CD4-positive, alpha-beta T cell (primary cell): Measurements from ENCODE around the gene NLRP14. TPM values are rescaled to one million over a fixed set of nuclear protein-coding genes. Genes with fewer than 3 reads are reported as not detected.

Experiments used
- ATAC-seq: fragments of 200-7000 bp; cut with Tn5 transposase; one replicate; pipeline ENCODE4 v1.10.0; 2022; ENCODE audit warnings: mild to moderate bottlenecking; ENCODE audit not compliant: poor library complexity
- CTCF ChIA-PET: fragments of 350-600 bp; sonication (Branson Sonifier 250); formaldehyde crosslinking; loops from one replicate; lab custom pipeline; 2021; ENCODE audit warnings: antibody characterized with exemption, inconsistent platforms; lab: Charles Lee
- POLR2A ChIA-PET: fragments of 350-600 bp; sonication (Branson Sonifier 250); formaldehyde crosslinking; loops from one replicate; lab custom pipeline; 2021; ENCODE audit warnings: antibody characterized with exemption, inconsistent platforms; lab: Charles Lee
- DNase-seq, 14 experiments: peaks; one replicate each; pipeline ENCODE4 v3.0.0-alpha.2; 2013 to 2020; ENCODE audit warnings: mixed read lengths in 2 of 14
- H3K27ac ChIP-seq, 2 donors: one replicate each; pipeline versions ENCODE4 v1.5.1 to v1.7.0; 2013; ENCODE audit warnings: low read length in 2 of 2, low read depth in 1 of 2, mild to moderate bottlenecking in 1 of 2
- H3K27me3 ChIP-seq, 2 experiments: 1 replicate in 1 of 2; 2 replicates in 1 of 2; pipeline versions ENCODE4 v1.6.1 to v1.7.0; 2013; ENCODE audit warnings: low read length in 2 of 2, control low read depth in 1 of 2, mild to moderate bottlenecking in 1 of 2, moderate library complexity in 1 of 2; ENCODE audit not compliant: insufficient read depth in 2 of 2, control insufficient read depth in 1 of 2
- H3K36me3 ChIP-seq: one replicate; pipeline ENCODE4 v1.6.1; 2013; ENCODE audit warnings: low read length, control low read depth; ENCODE audit not compliant: insufficient read depth
- H3K4me1 ChIP-seq: one replicate; pipeline ENCODE4 v1.6.1; 2013; ENCODE audit warnings: low read length, control low read depth; ENCODE audit not compliant: insufficient read depth
- H3K4me3 ChIP-seq: one replicate; pipeline ENCODE4 v1.5.1; 2013; ENCODE audit warnings: mild to moderate bottlenecking, low read length, moderate library complexity
- H3K9me3 ChIP-seq, 2 experiments: 1 replicate in 1 of 2; 2 replicates in 1 of 2; pipeline versions ENCODE4 v1.6.1 to v1.7.0; 2013; ENCODE audit warnings: low read length in 2 of 2, mild to moderate bottlenecking in 2 of 2, control low read depth in 1 of 2, moderate library complexity in 1 of 2; ENCODE audit not compliant: control insufficient read depth in 1 of 2, insufficient read depth in 1 of 2
- H3K27ac Mint-ChIP-seq: one replicate; pipeline ENCODE4 v1.8.0; 2020; ENCODE audit warnings: mixed read lengths
- H3K27me3 Mint-ChIP-seq: one replicate; pipeline ENCODE4 v1.8.0; 2021; ENCODE audit warnings: mixed read lengths
- H3K36me3 Mint-ChIP-seq: one replicate; pipeline ENCODE4 v1.8.0; 2021; ENCODE audit warnings: low read depth, mixed read lengths
- H3K4me1 Mint-ChIP-seq: one replicate; pipeline ENCODE4 v1.8.0; 2021; ENCODE audit warnings: low read depth, mixed read lengths
- H3K4me3 Mint-ChIP-seq: one replicate; pipeline ENCODE4 v1.8.0; 2020; ENCODE audit warnings: mild to moderate bottlenecking, mixed read lengths
- H3K9me3 Mint-ChIP-seq: one replicate; pipeline ENCODE4 v1.8.0; 2020; ENCODE audit warnings: mixed read lengths
- intact Hi-C, 2 experiments: fragments of 100-400 bp; cut with DNase I in 1 of 2; cut with micrococcal nuclease in 1 of 2; formaldehyde crosslinking; loops; one replicate each; pipeline versions ENCODE4 v1.15.1 to v1.9.0; 2023 to 2025; cut with DNase I, micrococcal nuclease
- total RNA-seq, 174 experiments: library from RNA in 2 of 174; stranded (reverse) in 2 of 174; gene quantifications; one replicate each; pipeline ENCODE4 v1.2.3 and lab custom pipeline; 2021 to 2026
- TF ChIP-seq, protein P1 (sequence below): fragments of 200-600 bp; IDR thresholded peaks from one replicate; pipeline ENCODE4 v1.8.0; 2022; ENCODE audit warnings: antibody characterized with exemption, mild to moderate bottlenecking

Gene NLRP14
- total RNA-seq, 2 experiments from 2014 or later, result 0.05 TPM; not detected in 1

DNA sequence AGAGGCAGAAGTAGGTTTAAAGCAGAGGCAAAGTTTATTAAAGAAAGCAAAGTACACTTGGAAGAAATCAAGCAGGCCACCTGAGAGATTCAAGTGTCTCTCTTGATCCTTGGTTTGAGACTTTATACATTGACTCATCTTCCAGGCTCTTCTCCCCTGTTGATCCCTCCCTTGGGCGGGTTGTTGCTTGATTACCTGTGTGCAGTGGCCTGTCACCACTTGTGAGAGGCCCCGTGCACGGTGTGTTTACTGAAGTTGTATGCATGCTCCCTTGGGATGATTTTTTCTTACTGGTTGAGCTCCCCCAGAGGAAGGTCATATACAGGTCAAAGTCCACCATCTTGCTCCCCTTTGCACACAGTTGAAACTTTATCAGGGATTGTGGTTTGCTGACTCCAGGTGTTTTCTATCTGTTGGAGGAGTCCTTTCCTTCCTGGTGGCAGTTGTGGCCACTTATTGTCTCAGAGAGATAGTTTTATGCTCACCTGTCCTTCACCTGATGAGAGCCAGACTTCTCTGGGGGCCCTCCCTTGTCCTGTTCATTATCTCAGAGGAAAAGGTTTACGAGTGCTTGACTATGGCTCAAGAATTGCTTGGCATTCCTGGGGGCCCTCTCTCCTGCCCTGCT, 52.2 kb downstream of the NLRP14 start:
- H3K27me3 ChIP-seq, result peaks cover 0 to 5% of the 10 kb centered on the region in 2 experiments
- no peak overlapping the region for H3K4me3 Mint-ChIP-seq
- no peak overlapping the region for H3K4me3 ChIP-seq
- H3K9me3 Mint-ChIP-seq, result no peaks in the 10 kb centered on the region
- ChIA-PET CTCF (no interaction called here), POLR2A (no interaction called here)
- no peaks in the 10 kb centered on the region for H3K4me1 ChIP-seq
- no peaks in the 10 kb centered on the region for H3K4me1 Mint-ChIP-seq
- peaks cover 0 to 6% of the 10 kb centered on the region in 2 experiments for H3K9me3 ChIP-seq
- H3K27ac Mint-ChIP-seq, result no peak overlapping the region
- H3K36me3 Mint-ChIP-seq, result no peaks in the 10 kb centered on the region
- H3K27ac ChIP-seq, result no peak overlapping the region
- H3K36me3 ChIP-seq, result no peaks in the 10 kb centered on the region
- no peak for ATAC-seq
- H3K27me3 Mint-ChIP-seq, result peaks cover 8% of the 10 kb centered on the region
- TF ChIP-seq, protein P1, sequence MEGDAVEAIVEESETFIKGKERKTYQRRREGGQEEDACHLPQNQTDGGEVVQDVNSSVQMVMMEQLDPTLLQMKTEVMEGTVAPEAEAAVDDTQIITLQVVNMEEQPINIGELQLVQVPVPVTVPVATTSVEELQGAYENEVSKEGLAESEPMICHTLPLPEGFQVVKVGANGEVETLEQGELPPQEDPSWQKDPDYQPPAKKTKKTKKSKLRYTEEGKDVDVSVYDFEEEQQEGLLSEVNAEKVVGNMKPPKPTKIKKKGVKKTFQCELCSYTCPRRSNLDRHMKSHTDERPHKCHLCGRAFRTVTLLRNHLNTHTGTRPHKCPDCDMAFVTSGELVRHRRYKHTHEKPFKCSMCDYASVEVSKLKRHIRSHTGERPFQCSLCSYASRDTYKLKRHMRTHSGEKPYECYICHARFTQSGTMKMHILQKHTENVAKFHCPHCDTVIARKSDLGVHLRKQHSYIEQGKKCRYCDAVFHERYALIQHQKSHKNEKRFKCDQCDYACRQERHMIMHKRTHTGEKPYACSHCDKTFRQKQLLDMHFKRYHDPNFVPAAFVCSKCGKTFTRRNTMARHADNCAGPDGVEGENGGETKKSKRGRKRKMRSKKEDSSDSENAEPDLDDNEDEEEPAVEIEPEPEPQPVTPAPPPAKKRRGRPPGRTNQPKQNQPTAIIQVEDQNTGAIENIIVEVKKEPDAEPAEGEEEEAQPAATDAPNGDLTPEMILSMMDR, result no peak
- DNase-seq, result no peak
- intact Hi-C loops, result no loop called here

DNA sequence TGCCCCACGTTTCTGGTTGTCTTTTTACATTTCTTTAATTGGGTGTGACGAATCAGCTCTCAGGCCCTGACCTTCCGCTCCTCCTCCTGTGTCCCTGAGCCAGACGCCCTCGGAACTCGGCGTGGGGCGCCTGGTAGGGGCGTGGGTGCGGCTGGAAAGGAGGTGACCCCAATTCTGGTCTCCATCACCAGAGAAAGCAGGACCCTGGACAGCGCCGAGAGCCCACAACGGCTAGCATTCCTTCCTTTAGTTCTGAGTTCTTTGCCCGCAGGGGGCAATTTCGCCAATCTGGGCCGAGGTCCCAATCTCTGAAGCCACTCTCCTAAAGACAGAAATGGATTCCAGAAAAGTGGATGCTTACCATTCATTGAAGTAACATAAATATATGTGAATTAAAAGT, 56.8 kb downstream of the NLRP14 start:
- no peaks in the 10 kb centered on the region for H3K4me1 Mint-ChIP-seq
- no peak overlapping the region for H3K27ac Mint-ChIP-seq
- DNase-seq (no peak), ATAC-seq (no peak)
- TF ChIP-seq, protein P1, result no peak
- H3K36me3 Mint-ChIP-seq, result no peaks in the 10 kb centered on the region
- H3K9me3 Mint-ChIP-seq, result peaks cover 3% of the 10 kb centered on the region
- Histone ChIP-seq H3K27ac (no peak overlapping the region), H3K36me3 (no peaks in the 10 kb centered on the region), H3K9me3 (peaks cover 0 to 6% of the 10 kb centered on the region in 2 experiments), H3K4me3 (no peak overlapping the region), H3K4me1 (no peaks in the 10 kb centered on the region), H3K27me3 (peaks cover 0 to 7% of the 10 kb centered on the region in 2 experiments)
- intact Hi-C loops, result no loop called here
- ChIA-PET CTCF (no interaction called here), POLR2A (no interaction called here)
- H3K27me3 Mint-ChIP-seq, result peaks cover 13% of the 10 kb centered on the region
- H3K4me3 Mint-ChIP-seq, result no peak overlapping the region

DNA sequence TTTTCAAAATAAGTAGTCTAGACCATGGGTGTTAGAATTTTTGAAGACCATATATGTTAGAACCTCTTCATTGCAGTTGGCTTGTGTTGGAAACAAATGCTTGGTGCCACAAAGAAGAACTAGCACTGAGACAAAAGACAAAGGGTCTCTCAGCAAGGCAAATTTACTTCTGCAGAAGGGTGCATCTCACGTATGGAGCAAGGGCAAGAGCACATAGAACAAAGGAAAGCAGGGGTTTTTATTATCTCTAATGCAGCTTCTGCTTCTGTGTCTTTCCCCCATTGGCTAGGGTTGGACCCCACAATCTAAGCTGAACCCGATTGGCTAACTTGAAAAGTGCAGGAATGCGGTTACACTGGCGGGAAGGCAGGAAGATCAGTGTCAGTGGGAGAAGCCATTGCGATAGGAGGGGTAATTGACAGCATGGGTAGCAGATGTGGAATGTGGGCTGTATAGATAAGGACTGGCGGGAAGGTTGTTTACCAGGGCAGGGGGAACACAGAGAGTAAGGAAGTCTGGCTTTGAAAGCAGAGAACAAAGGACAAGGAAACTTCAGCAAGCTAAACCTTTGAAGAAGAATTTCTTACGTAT, 59.4 kb downstream of the NLRP14 start:
- TF ChIP-seq, protein P1, result no peak
- Mint-ChIP-seq H3K36me3 (no peaks in the 10 kb centered on the region), H3K9me3 (peaks cover 3% of the 10 kb centered on the region), H3K4me3 (no peak overlapping the region), H3K4me1 (no peaks in the 10 kb centered on the region), H3K27ac (no peak overlapping the region), H3K27me3 (peaks cover 20% of the 10 kb centered on the region)
- no peak for DNase-seq
- H3K9me3 ChIP-seq, result peaks cover 0 to 6% of the 10 kb centered on the region in 2 experiments
- H3K27ac ChIP-seq, result no peak overlapping the region
- no peak overlapping the region for H3K4me3 ChIP-seq
- ATAC-seq, result no peak
- H3K27me3 ChIP-seq, result peaks cover 4 to 7% of the 10 kb centered on the region in 2 experiments
- CTCF ChIA-PET, result no interaction called here
- POLR2A ChIA-PET, result no interaction called here
- intact Hi-C loops, result no loop called here
- no peaks in the 10 kb centered on the region for H3K4me1 ChIP-seq
- no peaks in the 10 kb centered on the region for H3K36me3 ChIP-seq
